Middle frontal gyrus (tissue), 1 donor: ENCODE measurements around the gene ANKRD53.

Source experiments
- DNase-seq: peaks from one replicate; pipeline ENCODE4 v3.0.0-alpha.2; 2015; ENCODE audit warnings: low spot score; ENCODE audit errors: extremely low spot score

The ANKRD53 gene

GRCh38 chr2:70978341-70979179 lies at the start of gene ANKRD53:
TSS of gene ANKRD53 (plus strand) at chr2:70978630. CDS start at chr2:70978646, 16 bp downstream.
- no peak for DNase-seq

GRCh38 chr2:70930371-70931329 lies 47.8 kb upstream of the ANKRD53 start:
- DNase-seq: no peak

- DNase-seq: no peak
Measured at GRCh38 chr2:70931376-70932000, 46.9 kb upstream of the ANKRD53 start.

- DNase-seq: no peak
Measured at GRCh38 chr2:70932631-70933230, 45.7 kb upstream of the ANKRD53 start.

- DNase-seq: no peak
Measured at GRCh38 chr2:70934981-70935380, 43.4 kb upstream of the ANKRD53 start.

- DNase-seq: no peak
Measured at GRCh38 chr2:70935468-70936164, 42.8 kb upstream of the ANKRD53 start, which contains the start of gene ATP6V1B1. TSS of gene ATP6V1B1 (plus strand) at chr2:70935900. CDS start at chr2:70935955, 55 bp downstream.

- DNase-seq: no peak
Measured at GRCh38 chr2:70936165-70936978, 42.1 kb upstream of the ANKRD53 start.

- no peak for DNase-seq
Measured at GRCh38 chr2:70936979-70937811, 41.2 kb upstream of the ANKRD53 start.

- DNase-seq: no peak
Measured at GRCh38 chr2:70937866-70938585, 40.4 kb upstream of the ANKRD53 start.

- DNase-seq: no peak
Measured at GRCh38 chr2:70938586-70938950, 39.9 kb upstream of the ANKRD53 start.

- no peak for DNase-seq
Measured at GRCh38 chr2:70939001-70939838, 39.2 kb upstream of the ANKRD53 start.

- no peak for DNase-seq
Measured at GRCh38 chr2:70939839-70940580, 38.4 kb upstream of the ANKRD53 start.

GRCh38 chr2:70941186-70941585 lies 37.2 kb upstream of the ANKRD53 start:
- DNase-seq: no peak

- DNase-seq: no peak
Measured at GRCh38 chr2:70941701-70942100, 36.7 kb upstream of the ANKRD53 start.

GRCh38 chr2:70942396-70943204 lies 35.8 kb upstream of the ANKRD53 start:
- DNase-seq: no peak
